Activated CD4-positive, alpha-beta T cell treated with anti-CD3 and anti-CD28 coated beads for 48 hours (primary cell): Measurements from ENCODE around the gene SCAF8.
"Not testable (repeated sequence)": the region's sequence is repeated elsewhere in the genome, so short reads cannot be mapped to it uniquely, and the experiment has no call there.

Experiments used
- DNase-seq: peaks from one replicate; pipeline ENCODE4 v3.0.0-alpha.2; 2020

The SCAF8 gene

GRCh38 chr6:154733626-154734382 lies 588 bp downstream of the SCAF8 start:
- peak; percentile 92 for DNase-seq

- DNase-seq, result no peak
Observed at GRCh38 chr6:154736618-154737259, 3.5 kb downstream of the SCAF8 start.

GRCh38 chr6:154737424-154737823 lies 4.2 kb downstream of the SCAF8 start:
- DNase-seq, result no peak

GRCh38 chr6:154738551-154738961 lies 5.3 kb downstream of the SCAF8 start:
- DNase-seq, result no peak

GRCh38 chr6:154740658-154741057 lies 7.4 kb downstream of the SCAF8 start:
- DNase-seq, result no peak

- no peak for DNase-seq
Observed at GRCh38 chr6:154742891-154743290, 9.7 kb downstream of the SCAF8 start.

- not testable (repeated sequence) for DNase-seq
Observed at GRCh38 chr6:154744029-154744745, 11.0 kb downstream of the SCAF8 start.

GRCh38 chr6:154745243-154745642 lies 12.0 kb downstream of the SCAF8 start:
- DNase-seq, result no peak

- no peak for DNase-seq
Observed at GRCh38 chr6:154749341-154749740, 16.1 kb downstream of the SCAF8 start.

- peak; percentile 42 for DNase-seq
Observed at GRCh38 chr6:154751011-154751800, 18.0 kb downstream of the SCAF8 start.

- no peak for DNase-seq
Observed at GRCh38 chr6:154752022-154752421, 18.8 kb downstream of the SCAF8 start.

GRCh38 chr6:154754152-154754551 lies 20.9 kb downstream of the SCAF8 start:
- no peak for DNase-seq

- no peak for DNase-seq
Observed at GRCh38 chr6:154757352-154758050, 24.3 kb downstream of the SCAF8 start.

GRCh38 chr6:154758125-154758524 lies 24.9 kb downstream of the SCAF8 start:
- DNase-seq, result no peak

GRCh38 chr6:154763650-154764049 lies 30.4 kb downstream of the SCAF8 start:
- no peak for DNase-seq

GRCh38 chr6:154765273-154765672 lies 32.1 kb downstream of the SCAF8 start:
- no peak for DNase-seq

GRCh38 chr6:154766288-154766687 lies 33.1 kb downstream of the SCAF8 start:
- no peak for DNase-seq

- DNase-seq, result no peak
Observed at GRCh38 chr6:154767003-154767723, 33.9 kb downstream of the SCAF8 start.

- DNase-seq, result no peak
Observed at GRCh38 chr6:154768280-154768679, 35.1 kb downstream of the SCAF8 start.

- no peak for DNase-seq
Observed at GRCh38 chr6:154773610-154774089, 40.4 kb downstream of the SCAF8 start.

- not testable (repeated sequence) for DNase-seq
Observed at GRCh38 chr6:154779157-154779556, 45.9 kb downstream of the SCAF8 start.

- DNase-seq, result no peak
Observed at GRCh38 chr6:154782193-154782592, 49.0 kb downstream of the SCAF8 start.
